HepG2 (cell line): ENCODE data around the gene RNF11. TPM values are rescaled to one million over a fixed set of nuclear protein-coding genes. Genes with fewer than 3 reads are reported as not detected.
A peak's percentile ranks its signal among the peaks of the same experiment; 100 is the strongest.

Source experiments
- ATAC-seq: fragments of 200-7000 bp; cut with Tn5 transposase; 3 replicates; pipeline ENCODE4 v1.9.1; 2020; ENCODE audit warnings: mild to moderate bottlenecking, moderate library complexity
- BruUV-seq: library from RNA; stranded (reverse); fragments of 400-500 nt; replicated peaks from 2 replicates; lab custom pipeline; 2021; lab: Mats Ljungman, UMichigan
- CTCF ChIA-PET: fragments of 300-600 bp; formaldehyde crosslinking; extraction: SDS; loops from one replicate; lab custom pipeline; 2021; ENCODE audit warnings: low total read pairs, inconsistent platforms, low intra/inter-chr PET ratio; lab: Yijun Ruan, JAX
- POLR2A ChIA-PET: fragments of 350-600 bp; sonication (Branson Sonifier 250); formaldehyde crosslinking; loops from one replicate; lab custom pipeline; 2020; ENCODE audit warnings: antibody characterized with exemption, inconsistent platforms; lab: Yijun Ruan, JAX
- DNase-seq: peaks from one replicate; pipeline ENCODE4 v3.0.0-alpha.2; 2015; ENCODE audit warnings: low spot score
- FAIRE-seq: peaks from 3 replicates; lab custom pipeline; 2011; peaks lifted over from hg19 to GRCh38; lab: Jason Lieb, UNC
- H2AFZ ChIP-seq: one replicate; pipeline ENCODE4 v1.6.1; 2011; ENCODE audit warnings: low read length, inconsistent platforms
- H3K27ac ChIP-seq: fragments of 300-600 bp; 3 replicates; pipeline ENCODE4 v1.8.0; 2011; ENCODE audit warnings: mixed run types, mild to moderate bottlenecking, mixed read lengths, low read length, inconsistent platforms; ENCODE audit not compliant: insufficient read depth; ENCODE audit errors: extremely low read length
- H3K27me3 ChIP-seq, 2 experiments: fragments of 200-600 bp in 1 of 2; 2 replicates in 1 of 2; 3 replicates in 1 of 2; pipeline versions ENCODE4 v1.6.0 to v1.8.0; 2011; ENCODE audit warnings: low read length in 2 of 2, mild to moderate bottlenecking in 2 of 2, moderate library complexity in 2 of 2, inconsistent platforms in 1 of 2; ENCODE audit not compliant: insufficient read depth in 2 of 2, control insufficient read depth in 1 of 2
- H3K36me3 ChIP-seq, 2 experiments: fragments of 200-600 bp in 1 of 2; replicated peaks in 1 of 2; 2 replicates in 1 of 2; 3 replicates in 1 of 2; pipeline versions ENCODE4 v1.5.1 to v1.8.0; 2011; ENCODE audit warnings: low read length in 2 of 2, inconsistent platforms in 1 of 2; ENCODE audit not compliant: insufficient read depth in 2 of 2, control insufficient read depth in 1 of 2
- H3K4me1 ChIP-seq: 2 replicates; pipeline ENCODE4 v1.5.1; 2012; ENCODE audit warnings: low read length, inconsistent platforms; ENCODE audit not compliant: insufficient read depth
- H3K4me2 ChIP-seq: 2 replicates; pipeline ENCODE4 v1.6.0; 2011; ENCODE audit warnings: low read depth, low read length, inconsistent platforms
- H3K4me3 ChIP-seq, 3 experiments: fragments of 200-600 bp in 1 of 3; sonication (generic), shearing (Covaris generic) in 1 of 3; replicated peaks in 1 of 3; 2 replicates each; pipeline ENCODE4 v1.5.1; 2011 to 2016; ENCODE audit warnings: low read length in 3 of 3, inconsistent platforms in 2 of 3, low read depth in 2 of 3, mild to moderate bottlenecking in 2 of 3, control low read depth in 1 of 3, mixed read lengths in 1 of 3; ENCODE audit not compliant: insufficient read depth in 1 of 3
- H3K79me2 ChIP-seq: one replicate; pipeline ENCODE4 v1.6.1; 2011; ENCODE audit warnings: low read length, inconsistent platforms; ENCODE audit not compliant: insufficient read depth
- H3K9ac ChIP-seq: 2 replicates; pipeline ENCODE4 v1.6.0; 2011; ENCODE audit warnings: mild to moderate bottlenecking, low read depth, low read length, inconsistent platforms; ENCODE audit not compliant: insufficient read depth
- H3K9me3 ChIP-seq: 2 replicates; pipeline ENCODE4 v1.5.1; 2012; ENCODE audit warnings: mild to moderate bottlenecking, low read length
- H4K20me1 ChIP-seq: 2 replicates; pipeline ENCODE4 v1.6.0; 2011; ENCODE audit warnings: inconsistent platforms, mild to moderate bottlenecking, low read length, moderate library complexity; ENCODE audit not compliant: insufficient read depth
- DMAP1 ChIP-seq: IDR thresholded peaks from 2 replicates; pipeline ENCODE4 v1.6.1; 2016
- ERF ChIP-seq: IDR thresholded peaks from 2 replicates; pipeline ENCODE4 v1.6.1; 2018; ENCODE audit warnings: missing biosample characterization, missing genetic modification reagents
- HES4 ChIP-seq: sonication (generic); formaldehyde crosslinking; IDR thresholded peaks from 2 replicates; pipeline ENCODE4 v1.9.0; 2021; ENCODE audit warnings: mild to moderate bottlenecking, missing genetic modification reagents, borderline replicate concordance
- HNF4A ChIP-seq: sonication (generic); formaldehyde crosslinking; IDR thresholded peaks from 2 replicates; pipeline ENCODE4 v1.4.0; 2020; ENCODE audit warnings: missing genetic modification reagents
- HNRNPK ChIP-seq: fragments of 200-400 bp; formaldehyde crosslinking; IDR thresholded peaks from 2 replicates; pipeline ENCODE4 v1.6.1; 2018; ENCODE audit warnings: low read length, low read depth, moderate library complexity, mild to moderate bottlenecking; ENCODE audit not compliant: poor library complexity, severe bottlenecking
- NFE2 ChIP-seq: sonication (generic); formaldehyde crosslinking; IDR thresholded peaks from 2 replicates; pipeline ENCODE4 v1.4.0; 2020; ENCODE audit warnings: missing genetic modification reagents
- NPAS2 ChIP-seq: sonication (generic); formaldehyde crosslinking; IDR thresholded peaks from 2 replicates; pipeline ENCODE4 v1.8.0; 2022; ENCODE audit warnings: mild to moderate bottlenecking, missing genetic modification reagents, borderline replicate concordance
- RXRA ChIP-seq: sonication (generic); formaldehyde crosslinking; IDR thresholded peaks from 2 replicates; pipeline ENCODE4 v1.5.1; 2020; ENCODE audit warnings: missing genetic modification reagents
- SETDB1 ChIP-seq: sonication (generic); formaldehyde crosslinking; IDR thresholded peaks from 2 replicates; pipeline ENCODE4 v1.5.1; 2020; ENCODE audit warnings: missing genetic modification reagents, mild to moderate bottlenecking, borderline replicate concordance
- WIZ ChIP-seq: sonication (generic); formaldehyde crosslinking; IDR thresholded peaks from 2 replicates; pipeline ENCODE4 v1.5.1; 2020; ENCODE audit warnings: mild to moderate bottlenecking, missing genetic modification reagents
- ZNF234 ChIP-seq: sonication (generic); formaldehyde crosslinking; conservative IDR thresholded peaks from 2 replicates; pipeline ENCODE4 v1.5.1; 2020; ENCODE audit warnings: mild to moderate bottlenecking, missing genetic modification reagents
- ZNF333 ChIP-seq: sonication (generic); formaldehyde crosslinking; IDR thresholded peaks from 2 replicates; pipeline ENCODE4 v1.4.0; 2020; ENCODE audit warnings: mild to moderate bottlenecking, missing genetic modification reagents, borderline replicate concordance
- ZNF335 ChIP-seq: sonication (generic); formaldehyde crosslinking; IDR thresholded peaks from 2 replicates; pipeline ENCODE4 v1.4.0; 2020; ENCODE audit warnings: missing genetic modification reagents
- ZNF337 ChIP-seq: sonication (generic); formaldehyde crosslinking; IDR thresholded peaks from 2 replicates; pipeline ENCODE4 v1.5.1; 2020; ENCODE audit warnings: missing genetic modification reagents, low read depth, mild to moderate bottlenecking, borderline replicate concordance
- ZNF383 ChIP-seq: sonication (generic); formaldehyde crosslinking; IDR thresholded peaks from 2 replicates; pipeline ENCODE4 v1.4.0; 2020; ENCODE audit warnings: missing genetic modification reagents, mild to moderate bottlenecking, borderline replicate concordance
- ZNF441 ChIP-seq: sonication (generic); formaldehyde crosslinking; IDR thresholded peaks from 2 replicates; pipeline ENCODE4 v1.7.0; 2021; ENCODE audit warnings: missing genetic modification reagents, borderline replicate concordance
- ZNF501 ChIP-seq: sonication (generic); formaldehyde crosslinking; IDR thresholded peaks from 2 replicates; pipeline ENCODE4 v1.5.1; 2020; ENCODE audit warnings: mild to moderate bottlenecking, moderate library complexity, missing genetic modification reagents
- ZNF607 ChIP-seq: sonication (generic); formaldehyde crosslinking; IDR thresholded peaks from 2 replicates; pipeline ENCODE4 v1.5.1; 2020; ENCODE audit warnings: missing genetic modification reagents, mild to moderate bottlenecking, borderline replicate concordance
- ZNF614 ChIP-seq: IDR thresholded peaks from 2 replicates; pipeline ENCODE4 v1.6.1; 2018; ENCODE audit warnings: missing biosample characterization, missing genetic modification reagents, inconsistent platforms, borderline replicate concordance
- WGBS: methylation state at CpG from one replicate; pipeline ENCODE4 v1.1.6; 2017; ENCODE audit warnings: low lambda C conversion rate; 5-methylcytosine and 5-hydroxymethylcytosine counted together
- in situ Hi-C: cut with HindIII; loops from 2 replicates; pipeline ENCODE4 v1.10.0; 2017; ENCODE audit warnings: low pct_unique_long_range_greater_than_20kb; ENCODE audit not compliant: extremely low pct_ligation_motif_present
- intact Hi-C: fragments of 100-400 bp; cut with micrococcal nuclease; formaldehyde crosslinking; loops from one replicate; pipeline ENCODE4 v1.10.0; 2022; ENCODE audit not compliant: unreplicated experiment
- polyA plus RNA-seq, 8 experiments: library from polyadenylated mRNA; depleted of rRNA in 3 of 8; stranded (reverse) in 7 of 8; unstranded in 1 of 8; fragments of >200 nt; fragmentation: Illumina TruSeq in 4 of 8; extraction: Trizol in 4 of 8; gene quantifications; 2 replicates each; pipeline versions ENCODE4 v1.2.1 to v1.2.3, GENCODE V29; 2011 to 2016; ENCODE audit warnings: low read depth in 4 of 8, missing spikeins in 1 of 8, mixed read lengths in 1 of 8; ENCODE audit not compliant: insufficient read depth in 1 of 8
- total RNA-seq, 5 experiments: library from RNA; depleted of rRNA; stranded (reverse); fragments of >200 nt; fragmentation: Illumina TruSeq; extraction: Trizol; gene quantifications; 2 replicates each; pipeline ENCODE4 v1.2.3, GENCODE V29; 2016; ENCODE audit warnings: low read depth in 1 of 5
- TF ChIP-seq, protein P1 (sequence below): sonication (generic); IDR thresholded peaks from 2 replicates; pipeline ENCODE4 v1.6.1; 2016; ENCODE audit warnings: low read depth, borderline replicate concordance

RNF11 gene
- total and polyA plus RNA-seq, 2 of the 13 experiments (the other 11 are each of a cell fraction or from before 2014, with no cell fraction given), result 41.2 to 48.8 TPM

- TF ChIP-seq, protein P1, sequence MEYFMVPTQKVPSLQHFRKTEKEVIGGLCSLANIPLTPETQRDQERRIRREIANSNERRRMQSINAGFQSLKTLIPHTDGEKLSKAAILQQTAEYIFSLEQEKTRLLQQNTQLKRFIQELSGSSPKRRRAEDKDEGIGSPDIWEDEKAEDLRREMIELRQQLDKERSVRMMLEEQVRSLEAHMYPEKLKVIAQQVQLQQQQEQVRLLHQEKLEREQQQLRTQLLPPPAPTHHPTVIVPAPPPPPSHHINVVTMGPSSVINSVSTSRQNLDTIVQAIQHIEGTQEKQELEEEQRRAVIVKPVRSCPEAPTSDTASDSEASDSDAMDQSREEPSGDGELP, result no peak
- TF ChIP-seq DMAP1 (CRISPR knock-in tag) (peak; percentile 28; the same call in 1 of the 2 replicates), ZNF501 (CRISPR knock-in tag) (peak; percentile 30; the same call in 1 of the 2 replicates), HNRNPK (no peak), NPAS2 (CRISPR knock-in tag) (no peak), HNF4A (0 out of 2 replicates have a peak, but pooled peaks have one; percentile 7), ZNF441 (CRISPR knock-in tag) (no peak)
Measured at GRCh38 chr1:51296383-51297357, 60.6 kb downstream of the RNF11 start (continued).

- no peaks in the 10 kb centered on the region for H3K79me2 ChIP-seq
- no peak for ATAC-seq
- peaks cover 23% of the 10 kb centered on the region for H3K4me1 ChIP-seq
- ChIA-PET POLR2A (interaction anchor here (1.0 to 1.4 kb wide), 2 partner anchors 8 to 62 kb away, joined by 4 to 6 read pairs; partner anchors contain the start of gene RNF11), CTCF (interaction anchor here (1.2 kb wide), 1 partner anchor 106 kb away, joined by 5 read pairs; no protein-coding TSS in a partner anchor)
- BruUV-seq, result no TSS peak
- H3K27me3 ChIP-seq, result no peaks in the 10 kb centered on the region; a peak in 2 of 5 replicates
- intact Hi-C loops, result loop anchor here (2.0 kb wide), 1 partner anchor 109 kb away; no protein-coding TSS in a partner anchor
- no peaks in the 10 kb centered on the region for H3K9me3 ChIP-seq
- no peaks in the 10 kb centered on the region for H4K20me1 ChIP-seq
- no peak overlapping the region for H3K4me3 ChIP-seq
- no peak overlapping the region for H3K27ac ChIP-seq
- H3K9ac ChIP-seq, result no peak overlapping the region
- no peak for FAIRE-seq
- H3K4me2 ChIP-seq, result no peak overlapping the region
- H2AFZ ChIP-seq, result no peak overlapping the region
- no peak for DNase-seq
- in situ Hi-C loops, result no loop called here
- WGBS, result 82% methylated on average over 25 of the region's 25 CpGs
- H3K36me3 ChIP-seq, result no peaks in the 10 kb centered on the region
- TF ChIP-seq ZNF383 (CRISPR knock-in tag) (no peak), ZNF234 (CRISPR knock-in tag) (no peak), NFE2 (no peak), ZNF333 (CRISPR knock-in tag) (peak; percentile 66; the same call in 1 of the 2 replicates), ZNF607 (CRISPR knock-in tag) (no peak), ERF (no peak), WIZ (CRISPR knock-in tag) (no peak), ZNF614 (no peak), ZNF337 (CRISPR knock-in tag) (no peak), ZNF335 (no peak), SETDB1 (CRISPR knock-in tag) (no peak), HES4 (CRISPR knock-in tag) (0 out of 2 replicates have a peak, but pooled peaks have one; percentile 22), RXRA (CRISPR knock-in tag) (no peak)
Measured at GRCh38 chr1:51297401-51298321, 61.6 kb downstream of the RNF11 start.
